ENCODE measurements around the gene CDKN1C.

CDKN1C gene

DNA sequence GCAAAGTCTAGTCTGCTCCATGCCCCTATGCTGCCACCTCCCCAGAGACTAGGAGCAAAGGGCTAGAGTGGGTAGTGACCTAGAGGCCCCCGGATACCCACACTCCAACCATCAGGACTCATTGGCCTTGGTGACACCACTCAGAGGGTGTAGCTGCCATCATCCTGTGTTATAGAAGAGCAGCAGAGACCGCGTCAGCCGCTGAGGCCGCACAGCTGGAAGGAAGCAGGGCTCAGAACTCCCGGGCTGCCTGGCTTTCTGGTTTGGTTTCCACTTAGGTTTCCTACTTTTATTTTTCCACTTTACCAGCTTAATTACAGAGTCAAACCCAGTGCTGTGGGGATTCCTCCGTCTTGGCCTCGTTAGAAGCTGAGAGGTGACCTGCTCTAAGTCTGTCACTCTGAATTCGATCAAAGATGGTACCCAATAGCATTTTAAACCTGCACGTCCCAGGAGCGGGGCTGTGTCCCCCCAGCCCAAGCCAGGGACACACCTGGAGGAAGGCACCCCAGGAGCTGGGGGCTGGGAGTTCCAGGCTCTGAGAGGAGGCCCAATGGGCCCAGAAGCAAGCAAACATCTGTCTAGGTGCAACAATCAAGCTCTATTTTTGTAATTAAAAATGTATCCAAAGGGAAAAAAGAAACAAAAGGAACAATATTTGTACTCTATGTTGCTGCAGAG lies 2.1 kb upstream of the CDKN1C start:
- DNase-seq, result no peak

GRCh38 chr11:2886936-2887335 lies 1.4 kb upstream of the CDKN1C start:
- DNase-seq, result no peak

- DNase-seq, result no peak
Measured at GRCh38 chr11:2886191-2886894, 768 bp upstream of the CDKN1C start.

GRCh38 chr11:2885017-2885677 lies 428 bp downstream of the CDKN1C start:
- no peak for DNase-seq

DNA sequence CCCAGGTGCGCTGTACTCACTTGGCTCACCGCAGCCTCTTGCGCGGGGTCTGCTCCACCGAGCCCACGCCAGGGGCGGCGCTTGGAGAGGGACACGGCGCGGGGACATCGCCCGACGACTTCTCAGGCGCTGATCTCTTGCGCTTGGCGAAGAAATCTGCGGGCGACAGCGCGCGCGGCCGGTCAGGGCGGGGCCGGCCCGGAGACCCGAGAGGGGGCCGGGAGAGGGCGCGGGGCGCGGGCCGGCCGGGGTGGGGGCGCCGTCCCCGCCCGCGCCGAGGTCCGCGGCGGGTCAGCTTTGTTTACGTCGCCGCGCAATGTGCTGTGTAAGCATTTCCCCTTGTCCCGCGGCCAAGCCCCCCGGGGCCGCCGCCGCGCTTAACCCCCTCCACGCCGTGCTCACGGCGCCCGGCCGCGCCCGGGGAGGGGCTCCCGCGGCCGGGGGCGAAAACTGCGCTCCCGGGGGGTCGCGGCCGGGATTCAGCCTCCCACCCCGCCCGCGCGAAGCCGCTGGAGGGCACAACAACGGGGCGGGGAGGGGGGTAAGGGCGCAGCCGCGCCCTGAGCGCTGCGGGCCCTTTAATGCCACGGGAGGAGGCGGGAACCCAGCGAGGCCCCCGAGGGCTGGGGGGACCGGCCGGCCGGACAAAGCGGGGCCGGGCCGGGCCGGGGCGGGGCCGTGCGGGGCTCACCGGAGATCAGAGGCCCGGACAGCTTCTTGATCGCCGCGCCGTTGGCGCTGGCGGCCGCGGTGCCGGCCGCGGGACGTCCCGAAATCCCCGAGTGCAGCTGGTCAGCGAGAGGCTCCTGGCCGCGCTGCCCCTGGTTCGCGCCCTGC lies 1.4 kb downstream of the CDKN1C start:
- no peak for DNase-seq

GRCh38 chr11:2883640-2883978 lies 2.0 kb downstream of the CDKN1C start:
- DNase-seq, result no peak

- DNase-seq, result no peak
Measured at GRCh38 chr11:2882396-2883110, 3.0 kb downstream of the CDKN1C start.

- DNase-seq, result no peak
Measured at GRCh38 chr11:2881981-2882375, 3.6 kb downstream of the CDKN1C start.

DNA sequence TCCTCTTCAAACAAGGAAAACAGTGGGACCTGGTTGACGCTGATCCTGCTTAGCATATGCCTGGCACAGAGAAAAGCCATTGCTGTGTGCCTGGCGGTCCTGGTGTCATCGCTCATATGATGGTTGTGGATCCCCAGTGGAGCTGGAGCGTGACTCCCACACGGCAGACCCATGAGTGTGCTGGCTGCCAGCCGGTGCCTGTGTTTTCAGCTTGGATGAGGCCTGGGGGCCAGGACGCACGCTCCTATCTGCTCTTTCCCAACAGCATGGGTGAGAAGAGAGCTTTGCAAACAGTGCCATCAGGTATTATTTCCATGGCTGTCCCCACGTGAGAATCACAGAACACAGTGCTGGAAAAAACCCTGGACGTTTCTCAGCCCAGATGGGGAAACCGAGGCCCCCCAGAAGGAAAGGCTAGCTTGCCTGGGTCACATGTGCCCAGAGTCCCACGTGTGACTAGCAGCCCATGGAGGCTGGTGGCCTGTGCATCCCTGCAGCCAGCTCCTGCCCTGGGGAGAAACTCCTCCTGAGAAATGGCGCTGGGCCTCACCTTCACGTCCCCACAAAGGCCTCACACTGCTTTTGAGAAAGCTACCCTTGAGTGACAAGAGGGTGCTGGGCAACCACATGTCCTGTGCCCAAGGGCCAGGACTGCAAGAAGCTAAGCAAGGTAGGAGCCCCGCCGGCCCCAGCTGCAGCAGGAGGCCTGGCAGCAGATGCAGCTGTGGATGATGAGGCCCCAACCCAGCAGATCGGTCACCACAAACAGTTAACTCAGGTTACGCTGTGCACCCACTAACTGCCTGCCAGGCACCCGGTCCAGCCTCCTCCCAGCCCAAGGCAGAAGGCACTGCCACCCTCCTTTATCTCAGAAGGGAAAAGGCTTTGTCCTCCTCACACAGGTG lies 4.2 kb downstream of the CDKN1C start:
- no peak for DNase-seq

DNA sequence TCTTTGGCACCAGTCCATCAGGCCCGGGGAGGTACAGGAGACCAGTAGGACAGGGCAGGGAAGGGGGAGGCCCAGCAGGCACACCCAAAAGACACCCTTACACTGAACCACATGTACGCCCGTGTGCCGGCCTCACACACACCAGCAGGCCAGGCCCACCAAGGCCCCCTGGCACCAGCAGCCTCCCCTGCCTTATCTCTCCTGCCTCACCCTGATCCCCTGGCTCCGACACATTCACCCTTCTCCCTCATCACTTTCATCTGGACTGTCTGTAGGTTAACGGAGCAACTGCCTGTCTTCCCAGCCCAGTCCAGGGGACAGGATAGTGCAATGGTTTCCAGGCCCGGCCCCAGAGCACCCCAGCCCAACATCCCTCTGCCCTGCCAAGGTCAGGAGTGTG lies 4.9 kb downstream of the CDKN1C start:
- DNase-seq, result no peak

DNA sequence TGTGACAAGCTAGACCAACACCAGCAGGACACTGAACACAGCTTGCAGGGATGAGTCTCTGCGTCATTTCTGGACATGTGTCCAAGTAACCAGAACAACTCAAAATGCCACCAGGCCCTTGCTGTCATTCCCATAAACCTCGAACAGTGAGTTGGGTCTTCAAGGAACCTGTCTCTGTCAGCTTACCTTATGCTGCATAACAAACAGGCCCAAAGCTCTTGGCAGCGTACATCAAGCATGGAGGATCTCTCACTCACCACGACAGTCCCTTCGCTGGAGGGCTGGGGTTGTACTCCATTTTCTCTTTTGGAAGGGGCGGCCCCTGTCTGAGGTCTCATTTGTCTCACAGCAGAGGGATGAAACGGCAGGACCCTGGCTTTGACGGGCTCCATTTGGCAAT lies 6.8 kb downstream of the CDKN1C start:
- DNase-seq, result no peak

GRCh38 chr11:2877474-2877873 lies 8.1 kb downstream of the CDKN1C start:
- no peak for DNase-seq

DNA sequence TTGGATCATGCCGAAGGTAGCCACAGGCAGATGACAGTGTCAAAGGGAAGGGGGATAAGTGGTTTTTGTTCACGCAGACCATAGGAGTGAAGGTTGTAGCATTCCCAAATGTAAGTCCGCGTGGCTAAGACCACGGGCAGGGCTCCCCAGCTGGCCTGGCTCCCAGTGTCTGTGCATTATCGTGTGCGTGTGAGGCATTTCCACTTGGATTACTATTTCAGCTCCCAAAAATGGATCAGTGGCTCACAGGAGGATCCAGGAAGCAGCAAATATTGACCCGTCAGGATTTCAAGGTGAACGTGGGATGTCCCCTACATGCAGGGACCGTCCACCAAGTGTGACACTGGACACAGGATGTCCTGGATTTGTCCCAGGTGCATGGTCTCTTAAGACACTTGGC lies 10.6 kb downstream of the CDKN1C start:
- no peak for DNase-seq

GRCh38 chr11:2870969-2871680 lies 14.4 kb downstream of the CDKN1C start:
- no peak for DNase-seq

GRCh38 chr11:2870460-2870859 lies 15.1 kb downstream of the CDKN1C start:
- no peak for DNase-seq

DNA sequence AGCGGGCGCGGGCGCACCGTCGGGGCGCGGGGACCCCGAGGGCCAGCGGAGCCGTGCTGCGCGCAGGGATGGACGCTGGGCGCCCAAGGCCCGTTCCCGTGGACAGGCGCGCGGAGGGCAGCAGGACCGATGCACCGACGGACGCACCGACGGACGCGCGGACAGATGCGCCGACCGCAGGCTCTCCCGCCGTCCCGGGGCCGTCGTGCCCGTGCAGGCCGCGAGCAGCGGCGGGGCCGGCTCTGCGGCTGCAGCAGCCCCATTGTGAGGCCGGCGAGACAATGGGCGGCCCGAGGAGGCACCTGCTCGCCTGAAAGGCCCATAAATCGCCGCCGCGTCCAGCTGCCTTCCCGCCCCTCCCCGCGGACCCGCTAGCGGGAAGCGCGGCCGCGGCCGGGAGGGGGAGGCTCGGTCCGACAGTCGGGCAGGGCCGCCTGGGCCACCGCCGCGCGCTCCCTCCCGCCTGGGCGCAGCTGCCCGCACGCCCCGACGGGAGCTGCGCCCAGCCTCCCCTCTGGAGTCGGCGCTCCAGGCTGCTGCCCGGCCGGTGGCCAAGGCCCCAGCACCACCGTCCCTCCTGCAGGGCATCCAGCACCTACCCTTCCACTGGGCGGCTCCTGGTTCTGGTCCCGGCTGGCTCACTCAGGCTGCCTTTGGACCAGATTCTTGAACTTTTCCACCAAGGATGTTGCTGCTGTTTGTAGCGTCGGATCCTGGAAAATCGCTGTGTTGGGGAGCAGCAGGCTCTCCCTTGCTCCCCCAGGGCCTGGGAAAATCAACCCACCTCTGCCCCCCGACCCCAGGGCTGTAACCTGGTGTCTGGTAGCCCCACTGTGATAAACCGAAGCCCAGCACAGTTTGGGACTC lies 15.8 kb downstream of the CDKN1C start:
- no peak for DNase-seq

DNA sequence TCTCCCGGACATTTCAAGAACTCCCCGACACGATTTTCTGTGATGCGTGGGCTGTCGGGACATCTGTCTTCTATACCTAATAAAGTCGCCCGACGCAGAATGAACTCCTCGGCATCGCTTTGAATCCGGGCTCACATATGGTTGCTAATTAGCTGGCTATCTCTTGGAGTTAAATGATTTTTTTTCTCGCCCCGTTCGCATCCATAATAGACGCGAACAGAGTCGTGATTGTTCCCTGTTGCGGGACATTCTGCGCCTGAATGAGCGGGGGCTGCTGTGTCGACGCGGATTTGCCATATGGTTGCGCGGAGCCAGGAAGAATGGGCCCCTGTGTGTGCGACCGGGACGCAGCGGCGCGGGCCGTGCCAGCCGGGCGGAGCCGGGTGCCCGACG lies 16.4 kb downstream of the CDKN1C start:
- DNase-seq, result no peak

- DNase-seq, result no peak
Measured at GRCh38 chr11:2868506-2869133, 17.0 kb downstream of the CDKN1C start.

GRCh38 chr11:2867722-2868505 lies 17.7 kb downstream of the CDKN1C start:
- DNase-seq, result no peak

Data from cortex of kidney (tissue), 1 donor.